Ureter (tissue), 1 donor: ENCODE measurements around the gene CHCHD6. TPM values are rescaled to one million over a fixed set of nuclear protein-coding genes. Genes with fewer than 3 reads are reported as not detected.
A peak's percentile ranks its signal among the peaks of the same experiment; 100 is the strongest.

Experiments used
- DNase-seq: peaks from one replicate; pipeline ENCODE4 v3.0.0-alpha.2; 2020; ENCODE audit warnings: low spot score
- total RNA-seq: library from RNA; stranded (reverse); gene quantifications from one replicate; pipeline ENCODE4 v1.2.4, GENCODE V29; 2023
- donor health status: DM: yes; HTN: yes; CAD: no.

CHCHD6 gene
- total RNA-seq, 1 donor from 2014 or later, result 15.9 TPM

DNA sequence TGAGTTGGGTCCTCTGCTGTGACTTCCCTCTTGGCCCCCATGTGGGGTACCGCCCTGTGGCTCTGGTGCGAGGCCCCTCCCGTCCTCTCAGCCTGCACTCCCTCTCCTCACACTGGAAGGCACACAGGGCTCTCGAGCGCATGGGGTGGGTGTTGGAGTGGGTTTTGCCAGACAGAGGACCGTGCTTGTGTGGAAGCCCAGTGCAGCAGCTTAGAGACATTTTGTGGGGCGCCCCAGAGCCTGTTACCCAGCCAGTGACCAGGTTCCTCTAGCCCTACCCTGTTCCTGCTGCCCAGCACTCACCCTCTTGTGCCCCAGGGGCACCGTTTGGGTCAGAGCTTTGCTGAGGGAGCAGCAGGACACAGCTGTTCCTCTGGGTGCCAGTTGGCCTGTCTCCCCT, 288.7 kb downstream of the CHCHD6 start:
- DNase-seq, result no peak

GRCh38 chr3:126993436-126993835, 289.4 kb downstream of the CHCHD6 start:
- DNase-seq, result no peak

- no peak for DNase-seq
These were observed 290.7 kb downstream of the CHCHD6 start for GRCh38 chr3:126994661-126995245.

GRCh38 chr3:126995254-126995780, 291.3 kb downstream of the CHCHD6 start:
- no peak for DNase-seq

DNA sequence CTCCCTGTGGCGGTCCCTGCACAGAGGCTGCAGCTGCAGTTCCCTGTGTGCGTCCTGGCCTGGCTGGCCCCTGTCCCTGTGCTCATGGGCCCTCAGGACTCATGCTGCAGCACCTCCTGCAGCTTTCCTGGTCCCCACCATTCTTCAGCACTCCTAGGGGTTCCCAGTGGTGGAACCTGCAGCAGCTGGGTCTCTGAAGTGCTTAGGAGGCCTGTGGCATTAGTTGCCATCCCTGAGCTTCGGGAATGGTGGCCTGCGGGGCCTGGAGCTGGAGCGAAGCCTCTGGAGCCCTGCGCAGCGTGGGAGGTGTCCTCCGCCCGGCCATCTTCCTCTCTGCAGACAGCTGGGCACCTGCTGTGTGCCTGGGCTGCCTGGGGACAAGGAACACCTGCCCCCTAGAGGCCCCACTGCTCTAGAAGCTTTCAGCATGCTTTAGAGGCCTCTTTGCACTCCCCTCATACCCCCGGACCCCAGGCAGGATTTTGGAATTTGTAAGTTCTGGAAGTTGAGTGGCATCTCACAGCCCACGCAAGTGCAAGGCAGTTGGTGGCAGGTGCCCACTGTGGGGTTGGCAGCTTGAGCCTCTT, 292.0 kb downstream of the CHCHD6 start:
- DNase-seq, result no peak

DNA sequence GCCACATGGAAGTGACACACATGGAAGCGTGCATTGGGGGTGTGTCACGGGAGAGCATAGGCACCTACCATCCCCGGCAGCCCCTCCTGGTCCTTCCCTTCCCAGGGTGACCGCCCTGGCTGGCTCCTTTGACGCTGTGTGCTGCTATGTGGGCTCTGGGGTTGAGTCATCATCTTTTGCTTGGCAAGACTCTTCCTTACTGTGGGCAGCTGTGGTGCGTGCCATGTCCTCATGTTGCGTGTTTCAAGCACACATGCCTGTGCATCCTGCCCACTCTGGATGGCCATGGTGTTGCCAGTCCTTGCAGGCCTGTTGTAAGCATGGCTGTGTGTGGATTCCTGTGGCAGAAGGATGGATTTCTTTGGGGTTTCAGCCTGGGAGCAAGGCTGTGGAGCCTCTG, 292.9 kb downstream of the CHCHD6 start:
- no peak for DNase-seq

DNA sequence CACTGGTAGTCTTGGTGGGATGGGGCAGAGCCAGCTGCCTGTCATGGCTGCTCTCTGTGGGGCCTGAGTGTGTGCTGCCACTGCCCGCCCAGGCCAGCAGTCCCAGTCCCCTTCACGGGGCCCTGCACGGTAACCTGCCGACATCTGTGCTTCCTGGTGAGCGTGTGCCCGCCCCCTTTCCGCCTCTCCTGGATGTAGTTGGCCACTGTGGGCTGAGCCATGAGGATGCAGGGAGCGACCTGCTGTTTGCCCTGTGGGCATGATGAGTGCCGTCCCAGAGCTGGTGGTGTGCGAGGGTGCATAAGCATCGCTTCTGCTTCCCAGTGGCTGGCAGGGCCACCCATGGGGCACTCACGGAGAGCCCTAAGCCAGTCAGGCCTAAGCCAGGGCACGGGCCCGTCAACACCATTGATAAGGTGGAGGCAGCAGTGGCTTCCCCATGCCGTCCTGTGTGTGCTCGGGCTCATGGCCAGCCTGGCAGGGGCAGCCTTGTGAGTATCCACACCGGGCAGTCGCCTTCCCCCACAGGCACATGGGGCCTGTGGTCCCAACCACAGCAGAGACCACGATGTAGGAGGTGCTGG, 293.5 kb downstream of the CHCHD6 start:
- no peak for DNase-seq

DNA sequence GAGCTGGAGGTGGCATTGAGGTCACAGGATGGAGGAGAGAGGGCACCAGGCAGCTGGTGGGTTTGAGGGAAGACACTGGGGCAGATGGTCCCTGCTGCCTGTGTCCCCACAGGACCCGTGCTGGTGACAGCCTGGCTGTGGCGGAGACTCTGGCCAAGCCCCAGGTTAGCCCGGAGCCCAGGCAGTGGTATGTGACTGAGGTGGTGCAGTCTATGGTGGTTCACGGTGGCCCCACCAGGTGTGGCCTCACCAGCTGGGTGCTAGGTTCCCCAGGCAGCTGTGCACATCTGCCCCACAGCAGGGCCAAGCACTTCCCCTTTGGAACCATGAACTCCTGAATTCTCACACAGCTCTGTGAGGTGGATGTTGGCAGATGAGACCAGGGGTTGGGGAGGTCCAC, 294.3 kb downstream of the CHCHD6 start:
- no peak for DNase-seq

DNA sequence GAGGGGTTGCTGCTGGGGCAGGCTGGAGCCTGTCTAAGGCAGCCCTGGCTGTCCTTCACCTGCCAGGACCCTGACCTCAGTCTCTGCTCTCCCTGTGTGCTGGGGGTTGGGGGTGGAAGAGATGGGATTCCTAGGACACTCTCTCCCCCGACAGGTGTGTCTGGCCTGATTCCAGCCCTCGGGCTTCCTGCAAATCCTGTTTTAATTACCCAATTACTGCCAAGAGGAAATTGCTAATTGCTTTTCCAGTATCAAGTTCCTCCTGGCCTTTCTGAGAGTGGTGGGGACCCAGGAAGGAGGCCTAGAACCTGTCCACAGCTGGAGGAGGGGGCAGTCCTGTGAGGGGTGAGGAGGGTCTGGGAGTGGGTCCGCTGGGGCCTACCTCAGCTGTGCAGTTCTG, 294.7 kb downstream of the CHCHD6 start:
- DNase-seq, result no peak

DNA sequence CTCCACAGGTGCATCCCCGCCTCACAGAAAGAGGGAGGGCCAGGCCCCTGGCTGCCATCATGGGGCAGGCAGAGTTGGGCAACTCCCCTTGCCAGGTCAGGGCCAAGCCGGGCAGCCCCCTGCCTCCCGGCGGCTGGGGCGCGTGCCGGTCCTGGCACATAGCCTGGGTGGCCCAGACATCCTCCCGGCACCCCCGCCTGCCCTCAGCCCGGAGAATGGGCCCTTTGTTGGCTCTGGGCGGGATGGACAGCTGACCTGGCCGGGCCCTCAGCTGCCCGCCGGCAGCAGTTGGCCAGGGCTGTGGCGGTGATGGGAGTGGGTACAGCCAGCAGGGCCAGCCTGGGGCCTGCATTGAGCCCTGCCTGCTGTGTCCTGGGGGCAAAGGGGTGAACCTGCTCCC, 295.3 kb downstream of the CHCHD6 start:
- DNase-seq, result no peak

- DNase-seq, result no peak
These were observed 296.1 kb downstream of the CHCHD6 start for GRCh38 chr3:127000119-127000518.

DNA sequence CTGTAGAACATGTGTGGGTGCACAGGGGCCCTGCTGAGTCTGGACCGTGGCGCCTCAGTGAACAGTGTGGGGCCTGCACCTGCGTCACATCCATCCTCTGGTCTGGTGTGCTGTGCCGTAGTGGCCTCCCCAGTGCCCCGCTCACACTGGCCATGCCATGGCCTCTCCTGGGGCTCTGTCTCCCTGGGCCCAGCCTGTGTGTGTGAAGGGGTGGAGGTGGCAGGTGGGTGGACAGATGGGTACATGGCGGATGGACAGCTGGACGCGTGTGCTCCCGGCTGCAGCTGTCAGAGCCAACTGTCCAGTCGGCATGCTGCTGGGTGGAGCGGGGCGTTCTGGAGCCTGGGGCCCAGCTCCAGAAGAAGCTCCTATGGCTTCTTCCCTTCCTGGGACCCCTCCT, 296.7 kb downstream of the CHCHD6 start:
- DNase-seq, result no peak

- no peak for DNase-seq
These were observed 297.6 kb downstream of the CHCHD6 start for GRCh38 chr3:127001486-127002194.

DNA sequence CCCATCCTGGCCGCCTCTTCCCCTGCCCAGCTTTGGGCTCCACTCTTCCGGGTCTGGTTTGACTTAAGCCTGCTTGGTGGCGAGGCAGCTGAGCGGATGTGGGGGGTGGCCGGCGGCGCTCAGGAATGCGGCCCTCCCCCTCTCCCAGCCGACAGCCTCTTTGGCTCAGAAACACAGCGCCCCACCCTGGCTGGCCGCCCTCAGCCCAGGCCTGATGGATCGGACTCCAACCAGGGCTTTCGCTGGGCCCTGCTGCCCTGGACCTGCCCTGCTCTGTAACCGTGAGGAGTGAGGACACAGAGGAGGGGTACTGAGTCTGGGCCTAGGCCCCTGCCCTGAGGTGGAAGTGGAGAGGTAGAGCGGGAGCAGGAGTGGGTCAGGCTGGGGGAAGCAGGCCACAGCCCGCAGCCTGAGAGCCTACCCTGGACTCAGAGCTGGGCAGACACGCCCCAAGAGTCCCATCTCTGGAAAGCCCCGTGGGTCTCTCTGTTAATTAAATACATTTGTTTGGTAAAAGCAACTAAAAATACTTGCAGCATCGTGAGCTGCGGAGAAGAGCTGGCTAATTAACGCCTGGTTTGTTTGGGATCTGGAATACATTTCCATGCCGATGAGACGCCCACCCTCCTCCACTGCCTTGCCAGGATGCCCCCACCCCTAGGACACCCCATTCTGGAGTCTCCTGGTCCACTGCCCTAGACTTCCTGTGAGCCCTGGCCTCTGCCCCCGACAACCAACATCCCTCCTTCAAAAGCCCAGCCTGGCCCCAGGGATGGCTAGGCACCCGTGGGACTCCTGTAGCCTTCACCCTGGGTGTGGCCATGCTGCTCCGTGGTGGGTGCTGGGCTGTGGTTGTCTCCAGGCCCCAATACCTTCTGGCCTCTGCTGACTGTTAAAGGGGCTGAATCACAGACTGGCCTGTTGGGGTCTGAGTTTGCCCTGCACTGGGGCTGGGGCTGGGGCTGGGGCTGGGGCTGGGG, 298.4 kb downstream of the CHCHD6 start:
- peak; percentile 88 for DNase-seq

DNA sequence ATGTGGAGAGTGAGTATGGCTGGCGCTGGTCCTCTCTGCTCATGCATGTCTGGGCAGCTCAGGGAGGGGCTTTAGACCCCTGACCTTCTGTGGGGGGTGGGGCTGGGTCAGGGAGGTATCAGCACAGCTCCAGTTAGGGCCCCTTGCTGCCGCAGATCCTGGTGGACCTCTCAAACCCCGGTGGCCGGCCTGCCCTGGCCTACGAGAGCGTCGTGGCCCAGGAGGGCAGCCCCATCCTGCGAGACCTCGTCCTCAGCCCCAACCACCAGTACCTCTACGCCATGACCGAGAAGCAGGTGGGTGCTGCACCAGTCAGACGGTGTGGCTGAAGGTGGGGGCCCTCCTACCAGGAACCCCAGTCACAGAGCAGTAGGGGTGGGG, 299.1 kb downstream of the CHCHD6 start:
- no peak for DNase-seq

- DNase-seq, result no peak
These were observed 299.7 kb downstream of the CHCHD6 start for GRCh38 chr3:127003601-127004280.

- DNase-seq, result no peak
These were observed 300.8 kb downstream of the CHCHD6 start for GRCh38 chr3:127004641-127005397.

DNA sequence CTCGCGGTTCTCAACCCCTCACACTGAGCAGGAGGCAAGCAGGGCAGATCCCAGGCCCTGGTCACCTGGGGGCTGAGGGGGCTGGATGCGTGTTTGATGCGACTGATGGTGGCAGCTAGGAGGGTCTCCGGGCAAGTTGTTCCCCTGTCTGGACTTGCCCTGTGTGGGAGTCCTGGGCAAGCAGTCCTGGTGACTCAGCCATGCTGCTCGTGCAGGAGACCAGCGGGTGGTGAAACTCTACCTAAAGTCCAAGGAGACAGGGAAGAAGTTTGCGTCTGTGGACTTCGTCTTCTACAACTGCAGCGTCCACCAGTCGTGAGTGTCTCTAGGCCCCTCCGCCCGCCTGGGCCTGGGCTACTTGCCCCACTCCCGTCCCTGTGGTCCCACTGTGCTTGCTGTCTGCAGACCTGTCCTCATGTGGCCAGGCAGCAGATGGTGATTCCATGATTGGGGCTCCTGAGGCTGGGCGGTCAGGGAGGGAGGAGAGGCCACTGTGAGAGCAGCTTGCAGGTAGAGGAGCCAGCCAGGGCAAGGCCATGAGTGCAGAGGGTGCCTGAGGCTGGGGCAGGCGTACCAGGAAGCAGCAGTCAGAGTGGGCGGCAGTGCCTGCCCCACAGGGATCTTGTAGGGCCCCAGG, 301.9 kb downstream of the CHCHD6 start:
- DNase-seq, result no peak

GRCh38 chr3:127006781-127007436, 302.9 kb downstream of the CHCHD6 start:
- DNase-seq, result no peak
